AG04449 (cell line): ENCODE measurements around the gene FRMD1.

ENCODE experiments used
- CTCF ChIA-PET: fragments of 350-600 bp; formaldehyde crosslinking; extraction: SDS; loops from one replicate; lab custom pipeline; 2021; ENCODE audit warnings: antibody characterized with exemption; lab: Yijun Ruan, JAX
- POLR2A ChIA-PET: fragments of 400-600, 350-600 bp; formaldehyde crosslinking; extraction: SDS; loops from one replicate; lab custom pipeline; 2020; ENCODE audit warnings: antibody characterized with exemption, inconsistent platforms; lab: Yijun Ruan, JAX
- DNase-seq: peaks from one replicate; pipeline ENCODE4 v3.0.0-alpha.2; 2010; ENCODE audit warnings: low read depth, low spot score
- H3K4me3 ChIP-seq: 2 replicates; pipeline ENCODE4 v1.5.1; 2011; ENCODE audit warnings: low read depth, mild to moderate bottlenecking, control low read depth, low read length
- TF ChIP-seq, protein P1 (sequence below): IDR thresholded peaks from one replicate; pipeline ENCODE4 v1.5.1; 2011; ENCODE audit warnings: mild to moderate bottlenecking, moderate library complexity, low read length, control low read depth, inconsistent platforms; ENCODE audit not compliant: insufficient read depth; ENCODE audit errors: missing control alignments

The FRMD1 gene

DNA sequence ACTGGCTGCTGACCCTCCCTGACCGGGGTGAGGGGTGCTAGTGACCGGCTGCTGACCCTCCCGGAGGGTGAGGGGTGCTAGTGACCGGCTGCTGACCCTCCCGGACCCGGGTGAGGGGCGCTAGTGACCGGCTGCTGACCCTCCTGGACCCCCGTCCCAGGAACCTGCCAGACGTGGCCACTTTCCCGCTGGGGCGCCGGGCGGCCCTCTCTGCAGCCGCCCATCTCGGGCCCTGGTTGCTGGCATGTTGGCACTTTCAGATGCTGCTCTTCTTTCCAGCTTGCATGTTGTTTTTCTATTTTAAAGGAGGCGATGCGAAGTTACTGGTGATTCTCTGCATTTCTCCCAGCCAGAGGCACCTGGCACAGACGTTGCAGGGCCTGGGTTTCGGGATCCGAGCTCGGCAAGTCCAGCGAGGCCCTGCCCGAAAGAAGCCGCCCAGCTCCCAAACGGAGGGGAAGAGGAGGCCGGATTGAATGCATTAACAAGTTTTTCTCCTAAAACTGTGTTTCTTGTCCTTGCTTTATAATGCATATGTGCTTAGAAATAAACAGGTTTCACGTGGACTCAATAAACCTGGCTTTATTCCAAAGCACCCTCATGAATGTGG, 34.4 kb downstream of the FRMD1 start:
- no peak overlapping the region for H3K4me3 ChIP-seq
- POLR2A ChIA-PET: no interaction called here
- CTCF ChIA-PET: no interaction called here

DNA sequence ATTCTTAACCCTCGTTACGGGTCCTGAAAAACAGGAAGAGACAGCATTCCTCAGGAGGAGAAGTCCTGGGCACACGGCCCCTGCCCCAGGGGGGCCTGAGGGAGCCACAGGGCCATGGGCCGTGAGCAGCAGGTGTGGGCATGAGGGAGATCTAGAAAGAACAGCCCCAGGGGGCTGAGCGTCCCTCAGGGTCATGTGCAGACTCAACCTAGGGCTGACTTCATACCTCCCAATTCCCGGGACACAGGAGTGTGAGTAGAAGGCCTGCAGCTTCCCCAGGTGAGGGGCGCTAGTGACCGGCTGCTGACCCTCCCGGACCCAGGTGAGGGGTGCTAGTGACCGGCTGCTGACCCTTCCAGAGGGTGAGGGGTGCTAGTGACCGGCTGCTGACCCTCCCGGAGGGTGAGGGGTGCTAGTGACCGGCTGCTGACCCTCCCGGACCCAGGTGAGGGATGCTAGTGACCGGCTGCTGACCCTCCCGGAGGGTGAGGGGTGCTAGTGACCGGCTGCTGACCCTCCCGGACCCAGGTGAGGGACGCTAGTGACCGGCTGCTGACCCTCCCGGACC, 35.1 kb downstream of the FRMD1 start:
- ChIA-PET CTCF (no interaction called here), POLR2A (no interaction called here)
- DNase-seq: no peak
- TF ChIP-seq, protein P1, sequence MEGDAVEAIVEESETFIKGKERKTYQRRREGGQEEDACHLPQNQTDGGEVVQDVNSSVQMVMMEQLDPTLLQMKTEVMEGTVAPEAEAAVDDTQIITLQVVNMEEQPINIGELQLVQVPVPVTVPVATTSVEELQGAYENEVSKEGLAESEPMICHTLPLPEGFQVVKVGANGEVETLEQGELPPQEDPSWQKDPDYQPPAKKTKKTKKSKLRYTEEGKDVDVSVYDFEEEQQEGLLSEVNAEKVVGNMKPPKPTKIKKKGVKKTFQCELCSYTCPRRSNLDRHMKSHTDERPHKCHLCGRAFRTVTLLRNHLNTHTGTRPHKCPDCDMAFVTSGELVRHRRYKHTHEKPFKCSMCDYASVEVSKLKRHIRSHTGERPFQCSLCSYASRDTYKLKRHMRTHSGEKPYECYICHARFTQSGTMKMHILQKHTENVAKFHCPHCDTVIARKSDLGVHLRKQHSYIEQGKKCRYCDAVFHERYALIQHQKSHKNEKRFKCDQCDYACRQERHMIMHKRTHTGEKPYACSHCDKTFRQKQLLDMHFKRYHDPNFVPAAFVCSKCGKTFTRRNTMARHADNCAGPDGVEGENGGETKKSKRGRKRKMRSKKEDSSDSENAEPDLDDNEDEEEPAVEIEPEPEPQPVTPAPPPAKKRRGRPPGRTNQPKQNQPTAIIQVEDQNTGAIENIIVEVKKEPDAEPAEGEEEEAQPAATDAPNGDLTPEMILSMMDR: no peak
- H3K4me3 ChIP-seq: no peak overlapping the region

More for the DNA sequence above, 34.4 kb downstream of the FRMD1 start:
- TF ChIP-seq, protein P1: no peak
- no peak for DNase-seq

DNA sequence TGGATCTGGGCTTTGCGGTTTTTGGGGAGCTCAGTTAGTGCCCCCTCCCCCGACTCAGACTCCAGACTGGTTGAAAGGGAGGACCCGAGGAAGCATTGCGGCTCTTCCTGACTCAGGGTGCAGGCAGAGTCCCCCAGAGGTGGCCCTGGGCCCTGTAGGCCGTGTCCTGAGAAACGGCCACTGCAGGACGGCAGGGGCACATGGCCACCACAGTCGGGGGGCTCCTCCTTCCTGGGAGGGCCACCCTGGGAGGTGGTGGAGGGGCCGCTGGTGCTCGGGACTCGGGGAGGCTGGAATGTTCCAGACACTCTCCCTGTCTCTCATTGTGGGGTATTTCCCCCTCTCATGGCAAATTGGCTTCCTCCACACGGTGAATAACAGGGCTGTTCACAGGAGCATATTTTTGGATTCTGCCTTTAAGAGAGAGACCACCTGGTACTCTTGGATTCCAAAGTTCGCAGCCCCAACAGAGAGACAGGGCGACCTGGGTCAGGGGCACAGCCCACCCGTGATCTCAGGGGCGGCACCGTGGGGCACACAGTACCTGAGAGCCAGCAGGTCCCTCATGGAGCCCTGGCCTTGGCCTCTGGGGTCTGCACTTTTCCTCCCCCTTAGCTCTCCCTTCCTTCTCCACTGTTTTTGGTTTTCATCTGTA, 35.7 kb downstream of the FRMD1 start:
- H3K4me3 ChIP-seq: no peak overlapping the region
- ChIA-PET CTCF (no interaction called here), POLR2A (no interaction called here)
- TF ChIP-seq, protein P1: no peak
- no peak for DNase-seq

DNA sequence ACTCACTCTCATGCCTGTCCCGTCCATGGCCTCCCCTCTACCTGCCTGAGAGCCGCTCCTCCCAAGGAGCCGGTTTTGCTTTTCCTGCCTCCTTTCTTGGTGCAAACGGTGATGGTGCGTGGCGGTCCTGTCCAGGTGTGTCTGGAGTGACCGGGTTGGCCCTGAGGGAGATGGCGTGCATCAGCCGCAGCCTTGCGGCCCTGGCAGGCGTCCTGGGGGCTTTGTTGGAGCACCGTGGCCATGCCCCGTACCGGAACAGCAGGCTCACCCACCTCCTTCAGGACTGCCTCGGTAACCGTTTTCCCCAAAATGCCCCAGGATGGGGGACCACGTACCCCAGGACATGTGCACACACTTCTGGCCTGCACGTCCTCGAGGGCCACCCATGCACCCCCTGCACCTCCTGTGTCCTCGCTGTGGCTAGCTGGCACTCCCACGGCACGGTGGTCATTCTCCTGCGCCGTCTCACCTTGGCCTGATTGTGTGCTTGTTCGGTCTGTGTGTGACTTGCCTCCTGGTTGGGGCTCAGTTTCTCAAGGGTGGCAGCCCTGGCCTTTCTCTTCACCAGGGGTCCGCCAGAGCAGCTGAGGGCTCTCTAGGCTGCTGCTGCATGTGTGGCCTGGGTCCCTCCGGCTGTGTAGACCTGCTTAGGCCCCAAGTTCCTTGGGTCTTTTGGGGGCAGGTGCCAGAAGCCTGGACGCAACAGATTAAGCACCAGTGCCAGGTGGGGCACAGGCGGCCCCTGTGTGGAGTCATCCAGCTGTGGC, 36.4 kb downstream of the FRMD1 start:
- TF ChIP-seq, protein P1: no peak
- ChIA-PET CTCF (no interaction called here), POLR2A (no interaction called here)
- DNase-seq: no peak
- H3K4me3 ChIP-seq: no peak overlapping the region

- CTCF ChIA-PET: no interaction called here
- H3K4me3 ChIP-seq: no peak overlapping the region
- DNase-seq: no peak
- POLR2A ChIA-PET: no interaction called here
- TF ChIP-seq, protein P1: no peak
These were observed 37.1 kb downstream of the FRMD1 start for GRCh38 chr6:168041928-168042327.
